H9 (cell line): ENCODE measurements around the gene DOCK10. TPM values are rescaled to one million over a fixed set of nuclear protein-coding genes. Genes with fewer than 3 reads are reported as not detected.

ENCODE experiments used
- DNase-seq: peaks from one replicate; pipeline ENCODE4 v3.0.0-alpha.2; 2017
- H2AFZ ChIP-seq: one replicate; pipeline ENCODE4 v1.6.1; 2013; ENCODE audit warnings: mild to moderate bottlenecking, low read length, control low read depth, moderate library complexity
- H2AK5ac ChIP-seq: 2 replicates; pipeline ENCODE4 v1.6.1; 2013; ENCODE audit warnings: low read length, control low read depth, mixed read lengths; ENCODE audit not compliant: insufficient read length
- H2BK120ac ChIP-seq: one replicate; pipeline ENCODE4 v1.6.1; 2013; ENCODE audit warnings: low read depth, mild to moderate bottlenecking, low read length, control low read depth, inconsistent platforms; ENCODE audit not compliant: poor library complexity, severe bottlenecking
- H2BK12ac ChIP-seq: 2 replicates; pipeline ENCODE4 v1.6.1; 2013; ENCODE audit warnings: low read length, control low read depth, mixed read lengths, low read depth; ENCODE audit not compliant: insufficient read length
- H2BK15ac ChIP-seq: 2 replicates; pipeline ENCODE4 v1.6.1; 2013; ENCODE audit warnings: low read depth, low read length, control low read depth
- H2BK20ac ChIP-seq: one replicate; pipeline ENCODE4 v1.6.1; 2013; ENCODE audit warnings: low read depth, mild to moderate bottlenecking, low read length, control low read depth, inconsistent platforms; ENCODE audit not compliant: poor library complexity, severe bottlenecking
- H2BK5ac ChIP-seq: 2 replicates; pipeline ENCODE4 v1.6.1; 2013; ENCODE audit warnings: low read length, control low read depth, mixed read lengths; ENCODE audit not compliant: insufficient read length
- H3K14ac ChIP-seq: 2 replicates; pipeline ENCODE4 v1.6.1; 2013; ENCODE audit warnings: low read length, control low read depth; ENCODE audit not compliant: insufficient read depth
- H3K18ac ChIP-seq: 2 replicates; pipeline ENCODE4 v1.6.1; 2013; ENCODE audit warnings: low read depth, mild to moderate bottlenecking, mixed read lengths, low read length, control low read depth; ENCODE audit not compliant: insufficient read length
- H3K23ac ChIP-seq: 2 replicates; pipeline ENCODE4 v1.6.1; 2013; ENCODE audit warnings: low read length, control low read depth, mixed read lengths, low read depth; ENCODE audit not compliant: insufficient read length
- H3K23me2 ChIP-seq: 2 replicates; pipeline ENCODE4 v1.6.1; 2013; ENCODE audit warnings: low read depth, mild to moderate bottlenecking, mixed read lengths, low read length, control low read depth; ENCODE audit not compliant: insufficient read length, poor library complexity, severe bottlenecking
- H3K27ac ChIP-seq: 2 replicates; pipeline ENCODE4 v1.5.1; 2013; ENCODE audit warnings: low read length, control low read depth, mixed read lengths, low read depth; ENCODE audit not compliant: insufficient read length
- H3K27me3 ChIP-seq: 2 replicates; pipeline ENCODE4 v1.6.1; 2013; ENCODE audit warnings: low read length, control low read depth, inconsistent platforms; ENCODE audit not compliant: insufficient read depth
- H3K4ac ChIP-seq: 2 replicates; pipeline ENCODE4 v1.6.1; 2013; ENCODE audit warnings: low read depth, mild to moderate bottlenecking, control low read depth, inconsistent platforms, low read length, moderate library complexity
- H3K4me1 ChIP-seq: 2 replicates; pipeline ENCODE4 v1.6.1; 2013; ENCODE audit warnings: low read length, control low read depth, inconsistent platforms; ENCODE audit not compliant: insufficient read depth
- H3K4me2 ChIP-seq: 2 replicates; pipeline ENCODE4 v1.6.1; 2013; ENCODE audit warnings: low read length, control low read depth, mixed read lengths; ENCODE audit not compliant: insufficient read length, insufficient read depth
- H3K56ac ChIP-seq: 2 replicates; pipeline ENCODE4 v1.6.1; 2013; ENCODE audit warnings: low read depth, mild to moderate bottlenecking, mixed read lengths, low read length, control low read depth; ENCODE audit not compliant: insufficient read length
- H3K79me1 ChIP-seq: 2 replicates; pipeline ENCODE4 v1.6.1; 2013; ENCODE audit warnings: low read depth, mild to moderate bottlenecking, moderate library complexity, low read length, control low read depth, inconsistent platforms; ENCODE audit not compliant: insufficient read depth, poor library complexity, severe bottlenecking
- H3K79me2 ChIP-seq: 2 replicates; pipeline ENCODE4 v1.6.1; 2013; ENCODE audit warnings: low read length, control low read depth, inconsistent platforms; ENCODE audit not compliant: insufficient read depth
- H3K9ac ChIP-seq: 2 replicates; pipeline ENCODE4 v1.6.1; 2013; ENCODE audit warnings: low read length, control low read depth, mixed read lengths; ENCODE audit not compliant: insufficient read length; ENCODE audit errors: extremely low read depth
- H3K9me3 ChIP-seq: one replicate; pipeline ENCODE4 v1.6.1; 2013; ENCODE audit warnings: low read depth, low read length, inconsistent platforms; ENCODE audit not compliant: control insufficient read depth
- H3T11ph ChIP-seq: one replicate; pipeline ENCODE4 v1.6.1; 2013; ENCODE audit warnings: mild to moderate bottlenecking, low read length, control low read depth, inconsistent platforms
- H4K20me1 ChIP-seq: one replicate; pipeline ENCODE4 v1.6.1; 2013; ENCODE audit not compliant: control insufficient read depth, insufficient read length, insufficient read depth
- H4K5ac ChIP-seq: 2 replicates; pipeline ENCODE4 v1.6.1; 2013; ENCODE audit warnings: low read depth, mild to moderate bottlenecking, mixed read lengths, low read length, control low read depth; ENCODE audit not compliant: insufficient read length
- H4K8ac ChIP-seq: replicated peaks from 2 replicates; pipeline ENCODE4 v1.6.1; 2013; ENCODE audit warnings: low read length, control low read depth, mixed read lengths, low read depth; ENCODE audit not compliant: insufficient read length
- H4K91ac ChIP-seq: 2 replicates; pipeline ENCODE4 v1.6.1; 2013; ENCODE audit warnings: low read depth, mild to moderate bottlenecking, moderate library complexity, mixed read lengths, low read length, control low read depth; ENCODE audit not compliant: insufficient read length
- H3K27ac Mint-ChIP-seq, 3 experiments: 2 replicates in 2 of 3; 3 replicates in 1 of 3; pipeline ENCODE4 v1.8.0; 2020 to 2021; ENCODE audit warnings: mixed read lengths in 3 of 3, mild to moderate bottlenecking in 1 of 3, moderate library complexity in 1 of 3
- H3K27me3 Mint-ChIP-seq: 2 replicates; pipeline ENCODE4 v1.8.0; 2021; ENCODE audit warnings: low read depth, mild to moderate bottlenecking, moderate library complexity, mixed read lengths
- H3K36me3 Mint-ChIP-seq, 3 experiments: 2 replicates in 2 of 3; 3 replicates in 1 of 3; pipeline ENCODE4 v1.8.0; 2020 to 2021; ENCODE audit warnings: low read depth in 3 of 3, mixed read lengths in 3 of 3; ENCODE audit not compliant: insufficient read depth in 1 of 3
- H3K4me1 Mint-ChIP-seq, 2 experiments: 2 replicates each; pipeline ENCODE4 v1.8.0; 2020; ENCODE audit warnings: mixed read lengths in 2 of 2
- H3K4me3 Mint-ChIP-seq, 2 experiments: 2 replicates in 1 of 2; 3 replicates in 1 of 2; pipeline ENCODE4 v1.8.0; 2020 to 2021; ENCODE audit warnings: mild to moderate bottlenecking in 2 of 2, mixed read lengths in 2 of 2, moderate library complexity in 1 of 2
- H3K9me3 Mint-ChIP-seq, 2 experiments: 2 replicates in 1 of 2; 3 replicates in 1 of 2; pipeline ENCODE4 v1.8.0; 2020; ENCODE audit warnings: mild to moderate bottlenecking in 2 of 2, mixed read lengths in 2 of 2, moderate library complexity in 1 of 2
- WGBS: extraction: QIAGEN DNeasy Blood & Tissue Kit; methylation state at CpG from one replicate; pipeline ENCODE4 v1.1.7; 2013; ENCODE audit warnings: missing lambda C conversion rate, low lambda C conversion rate, mixed read lengths; ENCODE audit not compliant: insufficient read length; ENCODE audit errors: extremely low coverage; 5-methylcytosine and 5-hydroxymethylcytosine counted together
- total RNA-seq: library from RNA; stranded (reverse); gene quantifications from 2 replicates; pipeline ENCODE4 v1.2.1, GENCODE V29; 2021
- TF ChIP-seq, protein P1 (sequence below): fragments of 200-600 bp; sonication (generic); conservative IDR thresholded peaks from 3 replicates; pipeline ENCODE4 v1.8.0; 2021; ENCODE audit warnings: antibody characterized with exemption, mild to moderate bottlenecking

DOCK10 gene
- total RNA-seq, 1 experiment from 2014 or later: 0.79 TPM

DNA sequence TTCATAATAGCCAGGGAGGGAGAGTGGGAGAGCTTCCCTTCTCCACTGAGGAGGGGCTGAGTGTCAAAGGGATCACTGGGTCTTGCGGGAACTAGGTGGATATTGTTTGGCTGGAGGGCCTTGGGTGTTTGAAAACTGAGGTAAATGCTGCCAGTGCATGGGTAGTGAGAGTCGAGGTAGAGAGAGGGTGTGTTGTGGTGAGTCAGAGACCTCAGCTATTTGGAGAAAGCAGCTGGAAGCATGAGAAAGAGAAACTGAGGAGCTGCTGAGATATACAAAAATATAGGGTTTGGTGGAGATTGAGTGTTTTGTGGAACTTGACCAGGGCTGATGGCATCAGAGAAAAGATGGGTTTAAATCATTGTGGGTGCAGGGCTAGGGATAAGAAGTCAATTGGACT is 199.1 kb downstream of the DOCK10 start:
- Histone ChIP-seq H3T11ph (no peak overlapping the region), H4K20me1 (no peaks in the 10 kb centered on the region), H3K79me1 (no peaks in the 10 kb centered on the region), H3K4me2 (no peak overlapping the region), H3K23me2 (no peaks in the 10 kb centered on the region), H4K5ac (no peak overlapping the region), H3K18ac (no peak overlapping the region), H3K79me2 (no peaks in the 10 kb centered on the region), H2BK15ac (no peak overlapping the region), H3K4me1 (no peaks in the 10 kb centered on the region), H3K14ac (no peak overlapping the region), H4K91ac (no peak overlapping the region), H4K8ac (no peak overlapping the region), H3K9me3 (no peaks in the 10 kb centered on the region), H3K4ac (no peak overlapping the region), H3K56ac (no peak overlapping the region), H2BK5ac (no peak overlapping the region), H2AFZ (no peak overlapping the region), H2BK120ac (no peak overlapping the region), H2AK5ac (no peak overlapping the region), H3K23ac (no peak overlapping the region), H3K27ac (no peak overlapping the region), H3K9ac (no peak overlapping the region), H2BK20ac (no peak overlapping the region), H2BK12ac (no peak overlapping the region), H3K27me3 (no peaks in the 10 kb centered on the region)
- Mint-ChIP-seq H3K36me3 (no peaks in the 10 kb centered on the region; a peak in 1 of 7 replicates), H3K9me3 (peaks cover 0 to 3% of the 10 kb centered on the region in 2 experiments; a peak in 1 of 5 replicates), H3K27me3 (no peaks in the 10 kb centered on the region), H3K4me1 (no peaks in the 10 kb centered on the region), H3K4me3 (no peak overlapping the region), H3K27ac (no peak overlapping the region)
- no peak for DNase-seq
- TF ChIP-seq, protein P1, sequence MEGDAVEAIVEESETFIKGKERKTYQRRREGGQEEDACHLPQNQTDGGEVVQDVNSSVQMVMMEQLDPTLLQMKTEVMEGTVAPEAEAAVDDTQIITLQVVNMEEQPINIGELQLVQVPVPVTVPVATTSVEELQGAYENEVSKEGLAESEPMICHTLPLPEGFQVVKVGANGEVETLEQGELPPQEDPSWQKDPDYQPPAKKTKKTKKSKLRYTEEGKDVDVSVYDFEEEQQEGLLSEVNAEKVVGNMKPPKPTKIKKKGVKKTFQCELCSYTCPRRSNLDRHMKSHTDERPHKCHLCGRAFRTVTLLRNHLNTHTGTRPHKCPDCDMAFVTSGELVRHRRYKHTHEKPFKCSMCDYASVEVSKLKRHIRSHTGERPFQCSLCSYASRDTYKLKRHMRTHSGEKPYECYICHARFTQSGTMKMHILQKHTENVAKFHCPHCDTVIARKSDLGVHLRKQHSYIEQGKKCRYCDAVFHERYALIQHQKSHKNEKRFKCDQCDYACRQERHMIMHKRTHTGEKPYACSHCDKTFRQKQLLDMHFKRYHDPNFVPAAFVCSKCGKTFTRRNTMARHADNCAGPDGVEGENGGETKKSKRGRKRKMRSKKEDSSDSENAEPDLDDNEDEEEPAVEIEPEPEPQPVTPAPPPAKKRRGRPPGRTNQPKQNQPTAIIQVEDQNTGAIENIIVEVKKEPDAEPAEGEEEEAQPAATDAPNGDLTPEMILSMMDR: no peak
- no CpG with 5 or more reads among the region's 2 CpGs for WGBS
